GM21786 (cell line): ENCODE measurements around the gene WDFY2.
A peak's percentile ranks its signal among the peaks of the same experiment; 100 is the strongest.
"Not testable (repeated sequence)": the region's sequence is repeated elsewhere in the genome, so short reads cannot be mapped to it uniquely, and the experiment has no call there.

Experiments used
- ATAC-seq: cut with Tn5 transposase; IDR thresholded peaks from one replicate; pipeline ENCODE4 v1.9.1; 2021; ENCODE audit not compliant: unreplicated experiment

WDFY2 gene

GRCh38 chr13:51583875-51584730, at the start of gene WDFY2:
TSS of gene WDFY2 (plus strand) at chr13:51584462. CDS start at chr13:51584688, 226 bp downstream.
- ATAC-seq = peak; percentile 77

- ATAC-seq = no peak
Measured at GRCh38 chr13:51538591-51539179, 45.6 kb upstream of the WDFY2 start.

DNA sequence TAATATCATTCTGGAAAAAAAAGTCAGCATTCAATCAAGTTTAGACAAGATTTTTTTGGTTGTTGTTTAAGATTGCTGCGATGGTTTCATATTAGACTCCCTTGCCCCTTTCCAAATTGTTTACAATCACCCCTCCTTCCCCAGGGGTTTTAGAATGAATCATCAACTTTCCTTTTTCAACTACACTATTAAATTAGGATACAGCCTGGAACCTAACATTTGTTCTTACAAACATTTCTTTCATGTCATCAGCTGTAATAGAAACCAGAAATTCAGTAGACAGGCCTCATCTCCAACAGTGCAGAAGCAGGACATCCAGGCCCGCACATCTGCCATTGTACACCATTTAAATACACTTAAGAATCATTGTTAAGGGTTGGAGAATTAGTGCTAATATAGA, 44.4 kb upstream of the WDFY2 start:
- no peak for ATAC-seq

DNA sequence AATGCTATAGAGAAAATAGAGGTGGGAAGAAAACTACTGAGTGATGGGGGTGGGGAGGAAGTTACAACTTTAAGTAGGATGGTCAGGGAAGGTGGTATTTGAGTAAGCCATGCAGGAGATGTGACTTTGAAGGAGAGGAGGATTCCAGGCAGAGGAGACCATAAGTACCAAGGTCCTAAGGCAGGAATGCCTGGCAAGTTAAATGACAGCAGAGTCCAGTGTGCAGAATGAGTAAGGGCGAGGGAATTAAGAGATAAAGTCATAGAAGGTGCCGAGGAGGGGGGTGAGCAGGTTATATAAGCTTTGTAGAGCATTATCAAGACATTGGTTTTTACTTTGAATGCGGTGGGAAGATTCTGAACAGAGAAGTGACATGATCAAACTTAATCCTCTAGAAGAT, 43.2 kb upstream of the WDFY2 start:
- ATAC-seq = no peak

DNA sequence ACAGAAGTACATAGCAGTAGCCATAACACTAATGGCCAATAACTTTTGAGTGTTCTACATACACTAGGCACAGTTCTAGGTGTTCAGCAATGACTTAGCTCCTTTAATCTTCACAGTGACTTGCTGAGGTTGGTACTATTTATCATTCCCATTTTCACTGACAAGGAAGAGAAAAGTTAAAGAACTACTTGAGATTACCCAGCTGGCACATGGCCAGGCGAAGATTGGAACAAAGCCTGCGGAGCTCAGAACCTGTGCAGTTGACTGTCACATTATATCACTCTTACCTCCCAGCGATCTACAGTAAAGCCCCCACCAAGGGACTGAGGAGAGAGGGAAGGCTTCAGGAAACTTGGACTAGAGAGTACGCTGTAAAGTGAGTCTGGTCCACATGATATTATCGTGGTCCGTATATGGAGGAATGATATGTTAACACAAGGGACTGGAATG, 42.4 kb upstream of the WDFY2 start:
- no peak for ATAC-seq

GRCh38 chr13:51542346-51543242, 41.7 kb upstream of the WDFY2 start:
- no peak for ATAC-seq

- ATAC-seq = not testable (repeated sequence)
Measured at GRCh38 chr13:51545446-51545845, 38.8 kb upstream of the WDFY2 start.

- no peak for ATAC-seq
Measured at GRCh38 chr13:51547425-51548176, 36.7 kb upstream of the WDFY2 start.

- peak; percentile 72 for ATAC-seq
Measured at GRCh38 chr13:51549050-51549449, 35.2 kb upstream of the WDFY2 start.

DNA sequence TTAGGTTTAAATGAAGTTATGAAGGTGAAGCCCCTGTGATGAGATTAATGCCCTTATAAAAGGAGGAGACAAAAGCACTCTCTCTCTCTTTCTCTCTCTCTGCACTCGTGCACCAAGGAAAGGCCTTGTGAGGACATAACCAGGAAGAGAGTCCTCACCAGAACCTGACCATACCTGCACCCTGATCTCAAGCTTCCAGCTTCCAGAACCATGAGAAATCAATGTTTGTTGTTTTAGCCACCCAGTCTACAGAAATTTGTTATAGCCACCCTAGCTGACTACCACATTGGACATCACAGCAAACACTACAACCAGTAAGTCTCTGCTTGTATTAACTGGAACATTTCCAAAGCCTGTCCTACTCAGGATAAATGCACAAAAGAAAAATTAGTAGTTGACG, 34.7 kb upstream of the WDFY2 start:
- ATAC-seq = no peak

DNA sequence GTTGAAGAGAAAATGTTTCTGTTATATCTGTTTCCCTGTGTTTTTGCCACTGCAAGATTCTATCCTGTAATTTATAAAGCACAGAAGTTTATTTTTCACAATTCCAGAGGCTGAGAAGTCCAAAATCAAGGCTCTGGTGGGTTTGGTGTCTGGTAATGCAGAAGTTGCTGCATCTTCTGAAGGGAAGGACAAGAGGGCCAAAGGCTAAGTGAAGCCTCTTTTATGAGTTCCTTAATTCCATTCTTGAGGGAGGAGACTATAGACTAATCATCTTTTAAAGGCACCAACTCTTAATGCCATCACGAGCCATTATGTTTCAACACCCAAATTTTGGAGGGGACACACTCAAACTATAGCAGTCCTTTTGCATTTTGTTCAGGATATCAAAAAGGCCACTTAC, 34.1 kb upstream of the WDFY2 start:
- ATAC-seq = no peak

DNA sequence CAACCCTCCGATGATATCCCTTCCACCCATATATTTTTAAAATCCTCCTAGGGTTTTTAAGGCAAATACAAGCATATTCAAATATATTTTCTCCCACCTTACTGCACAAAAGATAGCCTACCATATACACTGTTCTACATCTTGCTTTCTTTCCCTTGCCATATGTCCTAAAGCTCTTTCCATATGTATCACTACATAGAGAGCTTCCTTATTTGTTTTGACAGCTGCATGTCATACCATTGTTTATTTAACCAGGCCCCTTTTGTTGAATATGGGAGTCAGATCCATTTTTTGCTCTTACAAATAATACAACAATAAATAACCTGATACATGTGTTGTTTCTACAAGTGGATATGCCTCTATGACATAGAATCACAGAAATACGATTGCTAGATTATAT, 32.8 kb upstream of the WDFY2 start:
- no peak for ATAC-seq

GRCh38 chr13:51552027-51552426, 32.2 kb upstream of the WDFY2 start:
- ATAC-seq = no peak

DNA sequence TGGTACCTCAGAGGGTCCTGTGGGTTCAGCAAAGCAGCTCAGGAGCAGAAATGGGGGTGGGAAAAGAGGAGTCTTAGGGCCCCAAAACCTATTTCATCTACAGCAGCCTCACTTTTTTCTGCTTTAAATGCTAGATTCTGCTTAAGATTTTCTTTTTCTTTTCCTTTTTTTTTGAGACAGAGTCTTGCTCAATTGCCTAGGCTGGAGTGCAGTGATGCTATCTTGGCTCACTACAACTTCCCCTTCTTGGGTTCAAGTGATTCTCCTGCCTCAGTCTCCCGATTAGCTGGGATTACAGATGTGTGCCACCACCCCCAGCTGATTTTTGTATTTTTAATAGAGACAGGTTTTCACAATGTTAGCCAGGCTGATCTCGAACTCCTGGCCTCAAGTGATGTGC, 30.7 kb upstream of the WDFY2 start:
- no peak for ATAC-seq

DNA sequence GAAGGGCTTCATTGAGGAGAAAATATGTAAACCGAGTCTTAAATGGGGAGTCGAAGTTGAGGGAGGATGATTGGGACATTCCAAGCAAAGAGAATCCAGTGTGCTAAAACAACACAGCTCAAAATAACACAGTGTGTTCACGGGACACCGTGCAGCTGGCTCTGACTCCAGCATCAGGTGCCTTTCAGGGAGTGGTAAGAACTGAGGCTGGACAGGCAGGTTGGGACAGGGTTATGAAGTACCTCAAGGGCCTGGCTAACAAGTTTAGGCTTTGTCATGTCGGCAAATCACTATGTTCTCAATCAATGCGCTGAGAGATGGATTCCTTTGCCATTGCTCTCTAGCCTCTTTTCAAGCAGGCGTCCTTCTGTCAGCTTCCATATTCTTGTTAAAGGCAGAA, 27.5 kb upstream of the WDFY2 start:
- no peak for ATAC-seq

DNA sequence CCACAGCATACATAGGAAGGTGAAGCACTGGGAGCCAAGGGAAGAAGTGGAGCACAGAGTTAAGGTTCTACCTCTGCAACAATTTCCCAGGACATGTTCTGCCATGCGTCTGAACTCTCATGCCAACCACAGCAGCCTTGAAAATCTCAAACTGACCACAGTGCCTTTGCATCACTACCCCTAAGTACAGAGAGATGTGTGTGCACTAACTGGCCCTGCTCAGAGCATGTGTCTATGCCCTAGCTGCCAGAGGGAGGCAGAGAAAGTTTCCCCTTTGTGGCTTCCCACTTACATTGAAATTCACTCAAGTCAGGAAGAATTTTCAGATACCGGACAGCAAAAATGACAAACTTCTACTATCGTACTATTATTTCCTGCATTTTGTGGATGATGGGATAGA, 26.8 kb upstream of the WDFY2 start:
- ATAC-seq = no peak

DNA sequence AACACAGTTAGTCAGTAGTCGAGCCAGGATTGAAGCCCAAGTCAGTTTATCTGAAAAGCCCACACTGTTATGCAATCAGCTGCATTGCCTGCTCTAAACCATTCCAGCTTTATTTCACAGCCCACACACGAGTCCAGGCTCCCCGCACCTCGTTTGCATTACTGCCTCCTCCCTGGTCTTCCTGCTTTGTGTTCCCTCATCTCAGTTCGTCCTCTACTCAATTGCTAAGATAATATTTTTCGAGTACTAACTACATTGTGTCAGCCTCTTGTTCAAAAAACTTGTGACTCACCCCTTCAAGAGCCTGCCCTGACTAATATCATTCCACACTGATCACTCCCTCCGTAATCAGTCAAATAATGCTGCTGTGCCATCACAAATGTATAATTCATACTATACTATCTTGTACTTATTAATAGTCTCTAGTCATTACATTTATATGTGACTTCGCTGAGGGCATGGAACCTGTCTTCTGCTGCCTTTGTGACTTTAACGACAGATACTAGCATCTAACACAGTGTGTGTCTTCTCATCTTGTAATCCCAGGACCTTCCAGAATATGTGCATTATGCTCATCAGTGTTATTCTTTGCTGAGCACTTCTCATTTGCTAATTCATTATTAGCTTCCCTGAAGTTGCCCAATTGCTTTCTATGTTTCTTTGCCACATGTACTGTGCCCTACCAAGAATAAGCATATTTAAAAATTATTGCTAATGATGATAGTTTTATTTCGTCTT, 26.2 kb upstream of the WDFY2 start:
- no peak for ATAC-seq

DNA sequence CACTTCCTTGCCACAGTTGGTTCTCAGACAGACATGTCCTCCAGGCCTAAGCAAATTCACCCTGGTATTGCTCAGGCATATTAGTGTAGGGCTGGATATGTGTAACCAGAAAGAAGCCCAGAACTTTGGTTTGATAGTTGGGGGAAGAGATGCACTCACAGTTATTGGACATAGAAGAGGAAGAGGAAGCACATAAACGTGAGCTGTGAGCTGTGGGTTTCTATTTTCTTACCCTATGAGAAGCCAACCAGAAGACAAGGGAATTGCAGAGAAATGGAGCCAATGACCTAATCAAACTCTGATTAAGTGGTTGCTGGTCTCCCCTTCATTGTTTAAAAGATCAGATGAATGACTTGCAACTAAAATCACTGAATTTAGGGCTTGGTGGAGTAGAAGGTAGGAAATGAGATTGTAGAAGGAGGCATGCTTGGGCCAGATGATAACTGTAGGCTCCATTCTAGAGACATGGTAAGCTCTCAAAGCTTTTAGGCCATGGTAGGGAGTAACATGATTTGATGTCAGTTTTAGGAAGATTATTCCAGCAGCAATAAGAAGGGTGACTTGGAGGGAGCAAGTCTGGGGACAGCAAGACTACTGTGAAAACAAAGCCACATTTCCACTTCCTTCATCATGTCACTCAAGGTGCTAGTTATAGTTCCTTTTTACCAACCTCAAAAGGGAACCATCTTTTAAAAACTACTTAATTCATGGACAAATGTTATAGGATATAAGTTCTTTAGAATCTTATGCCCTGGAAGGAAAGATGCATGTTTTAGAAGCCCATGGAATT, 24.1 kb upstream of the WDFY2 start:
- no peak for ATAC-seq

- ATAC-seq = peak; percentile 80
Measured at GRCh38 chr13:51562011-51562671, 22.1 kb upstream of the WDFY2 start.
